GM12891 (cell line): Measurements from ENCODE around the gene TARBP1.
"Not testable (repeated sequence)": the region's sequence is repeated elsewhere in the genome, so short reads cannot be mapped to it uniquely, and the experiment has no call there.

Source experiments
- DNase-seq: peaks from one replicate; pipeline ENCODE4 v3.0.0; 2011; ENCODE audit warnings: low spot score; ENCODE audit not compliant: insufficient read length
- FAIRE-seq: peaks from 2 replicates; lab custom pipeline; 2011; peaks lifted over from hg19 to GRCh38; lab: Jason Lieb, UNC
- PAX5 ChIP-seq: IDR thresholded peaks from 2 replicates; pipeline ENCODE4 v1.6.1; 2011; ENCODE audit warnings: low read length, moderate library complexity, mild to moderate bottlenecking; ENCODE audit not compliant: insufficient read depth, severe bottlenecking
- POLR2A ChIP-seq: IDR thresholded peaks from 2 replicates; pipeline ENCODE4 v1.6.1; 2011; ENCODE audit warnings: low read depth, low read length, control low read depth
- POLR2AphosphoS5 ChIP-seq: IDR thresholded peaks from 2 replicates; pipeline ENCODE4 v1.6.1; 2011; ENCODE audit warnings: low read depth, low read length, control low read depth
- POU2F2 ChIP-seq: IDR thresholded peaks from 2 replicates; pipeline ENCODE4 v1.6.1; 2011; ENCODE audit warnings: low read depth, mild to moderate bottlenecking, control low read depth, low read length, moderate library complexity
- SPI1 ChIP-seq: IDR thresholded peaks from 2 replicates; pipeline ENCODE4 v1.6.1; 2011; ENCODE audit warnings: low read depth, low read length, control low read depth
- TAF1 ChIP-seq: IDR thresholded peaks from 2 replicates; pipeline ENCODE4 v1.6.1; 2011; ENCODE audit warnings: low read depth, low read length, control low read depth

Gene TARBP1

GRCh38 chr1:234413990-234414389, 65.0 kb downstream of the TARBP1 start:
- no peak for TF ChIP-seq POLR2AphosphoS5
- TF ChIP-seq TAF1, result no peak
- no peak for TF ChIP-seq POLR2A
- TF ChIP-seq PAX5, result no peak
- TF ChIP-seq POU2F2, result no peak
- no peak for TF ChIP-seq SPI1
- FAIRE-seq, result no peak

GRCh38 chr1:234413485-234413884, 65.5 kb downstream of the TARBP1 start:
- no peak for FAIRE-seq
- no peak for TF ChIP-seq TAF1
- no peak for TF ChIP-seq POLR2AphosphoS5
- TF ChIP-seq PAX5, result no peak
- TF ChIP-seq SPI1, result no peak
- TF ChIP-seq POLR2A, result no peak
- TF ChIP-seq POU2F2, result no peak

More at GRCh38 chr1:234413990-234414389, 65.0 kb downstream of the TARBP1 start:
- no peak for DNase-seq

GRCh38 chr1:234412830-234413229, 66.1 kb downstream of the TARBP1 start:
- TF ChIP-seq SPI1 (no peak), POU2F2 (no peak), POLR2AphosphoS5 (no peak), POLR2A (no peak), PAX5 (no peak), TAF1 (no peak)
- DNase-seq (no peak), FAIRE-seq (no peak)

More at GRCh38 chr1:234413485-234413884, 65.5 kb downstream of the TARBP1 start:
- no peak for DNase-seq

- FAIRE-seq, result no peak
- TF ChIP-seq POLR2AphosphoS5 (no peak), SPI1 (no peak), PAX5 (no peak), TAF1 (no peak), POLR2A (no peak), POU2F2 (no peak)
- DNase-seq, result no peak
Observed at GRCh38 chr1:234409328-234409727, 69.7 kb downstream of the TARBP1 start.

GRCh38 chr1:234408757-234409156, 70.2 kb downstream of the TARBP1 start:
- no peak for FAIRE-seq

GRCh38 chr1:234406871-234407270, 72.1 kb downstream of the TARBP1 start:
- FAIRE-seq, result no peak
- TF ChIP-seq SPI1 (no peak), POLR2A (no peak), POU2F2 (no peak), PAX5 (no peak), TAF1 (no peak), POLR2AphosphoS5 (no peak)
- DNase-seq, result no peak

More at GRCh38 chr1:234408757-234409156, 70.2 kb downstream of the TARBP1 start:
- no peak for DNase-seq
- TF ChIP-seq PAX5 (no peak), POU2F2 (no peak), TAF1 (no peak), SPI1 (no peak), POLR2A (no peak), POLR2AphosphoS5 (no peak)

GRCh38 chr1:234405676-234406075, 73.3 kb downstream of the TARBP1 start:
- no peak for DNase-seq
- no peak for FAIRE-seq
- no peak for TF ChIP-seq POU2F2
- no peak for TF ChIP-seq PAX5
- no peak for TF ChIP-seq TAF1
- no peak for TF ChIP-seq SPI1
- no peak for TF ChIP-seq POLR2A
- TF ChIP-seq POLR2AphosphoS5, result no peak

GRCh38 chr1:234402939-234403338, 76.0 kb downstream of the TARBP1 start:
- FAIRE-seq (no peak), DNase-seq (no peak)
- no peak for TF ChIP-seq PAX5
- no peak for TF ChIP-seq TAF1
- no peak for TF ChIP-seq POLR2A

- peak; percentile 78 for FAIRE-seq
- DNase-seq, result no peak
- TF ChIP-seq POLR2AphosphoS5 (no peak), POLR2A (no peak), TAF1 (no peak), PAX5 (no peak)
Observed at GRCh38 chr1:234401658-234402057, 77.3 kb downstream of the TARBP1 start.

GRCh38 chr1:234400773-234401172, 78.2 kb downstream of the TARBP1 start:
- no peak for TF ChIP-seq SPI1
- no peak for DNase-seq
- peak; percentile 93 for FAIRE-seq

- DNase-seq, FAIRE-seq: not testable (repeated sequence)
Observed at GRCh38 chr1:234399515-234399914, 79.5 kb downstream of the TARBP1 start.
